Epithelial cell of proximal tubule (primary cell): ENCODE measurements around the gene DZIP3. TPM values are rescaled to one million over a fixed set of nuclear protein-coding genes. Genes with fewer than 3 reads are reported as not detected.

ENCODE experiments used
- DNase-seq: peaks from one replicate; pipeline ENCODE4 v3.0.0-alpha.2; 2011; ENCODE audit warnings: low read depth
- H3K4me3 ChIP-seq: 2 replicates; pipeline ENCODE4 v1.5.1; 2011; ENCODE audit warnings: low read depth, mild to moderate bottlenecking, low read length
- CTCF ChIP-seq: conservative IDR thresholded peaks from 2 replicates; pipeline ENCODE4 v1.5.1; 2012; ENCODE audit warnings: low read depth, mild to moderate bottlenecking, low read length
- total RNA-seq: library from RNA; depleted of rRNA; stranded (reverse); fragments of >200 nt; gene quantifications from 2 replicates; pipeline ENCODE4 v1.2.3, GENCODE V29; 2015

DZIP3 gene
- total RNA-seq: 5.9 and 6.3 TPM in 2 replicates

- DNase-seq: peak; percentile 74
- H3K4me3 ChIP-seq: peak within 1 kb of the TSS; percentile 84
- no peak for TF ChIP-seq CTCF
Measured at GRCh38 chr3:108589081-108589997, at the start of gene DZIP3, which contains the start of gene CIP2A. DZIP3 (plus strand) TSS chr3:108589722; CDS start chr3:108605407, 15,685 bp downstream. CIP2A (minus strand) TSS chr3:108589438; CDS start chr3:108589375, 63 bp downstream.

GRCh38 chr3:108546247-108546646 lies 43.3 kb upstream of the DZIP3 start:
- peak overlapping the region; percentile 21 for H3K4me3 ChIP-seq
- TF ChIP-seq CTCF: no peak
- no peak for DNase-seq

- H3K4me3 ChIP-seq: peak overlapping the region; percentile 21
- TF ChIP-seq CTCF: no peak
- no peak for DNase-seq
Measured at GRCh38 chr3:108546692-108547091, 42.8 kb upstream of the DZIP3 start.

GRCh38 chr3:108548304-108548703 lies 41.2 kb upstream of the DZIP3 start:
- DNase-seq: no peak
- H3K4me3 ChIP-seq: no peak overlapping the region
- no peak for TF ChIP-seq CTCF

- no peak for TF ChIP-seq CTCF
- no peak overlapping the region for H3K4me3 ChIP-seq
- no peak for DNase-seq
Measured at GRCh38 chr3:108548886-108549285, 40.6 kb upstream of the DZIP3 start.

- no peak overlapping the region for H3K4me3 ChIP-seq
- no peak for DNase-seq
- peak; percentile 45 for TF ChIP-seq CTCF
Measured at GRCh38 chr3:108552267-108553159, 37.0 kb upstream of the DZIP3 start.
